HEK293T (cell line): ENCODE measurements around the gene FBXO17.

Source experiments
- CTCF ChIA-PET: fragments of 350-600 bp; formaldehyde crosslinking; extraction: SDS; loops from one replicate; lab custom pipeline; 2021; ENCODE audit warnings: antibody characterized with exemption, inconsistent platforms; lab: Yijun Ruan, JAX
- POLR2A ChIA-PET: fragments of 350-600 bp; formaldehyde crosslinking; extraction: SDS; loops from one replicate; lab custom pipeline; 2020; ENCODE audit warnings: antibody characterized with exemption, inconsistent platforms; lab: Yijun Ruan, JAX
- DNase-seq: peaks from one replicate; pipeline ENCODE4 v3.0.0; 2012; ENCODE audit warnings: mixed read lengths; ENCODE audit errors: extremely low spot score
- ARNT ChIP-seq: fragments of 450-650 bp; IDR thresholded peaks from 2 replicates; pipeline ENCODE4 v1.6.1; 2017; ENCODE audit warnings: mild to moderate bottlenecking
- BHLHE40 ChIP-seq: fragments of 450-650 bp; IDR thresholded peaks from 2 replicates; pipeline ENCODE4 v1.6.1; 2016; ENCODE audit warnings: mild to moderate bottlenecking, moderate library complexity, borderline replicate concordance
- CTBP1 ChIP-seq: fragments of 450-650 bp; IDR thresholded peaks from 2 replicates; pipeline ENCODE4 v1.6.1; 2016; ENCODE audit warnings: borderline replicate concordance
- ELF4 ChIP-seq: fragments of 450-650 bp; IDR thresholded peaks from 2 replicates; pipeline ENCODE4 v1.6.1; 2017; ENCODE audit warnings: antibody characterized with exemption
- FOXA1 ChIP-seq: fragments of 450-650 bp; IDR thresholded peaks from 2 replicates; pipeline ENCODE4 v1.6.1; 2016; ENCODE audit warnings: mild to moderate bottlenecking
- FOXK2 ChIP-seq: fragments of 450-650 bp; IDR thresholded peaks from 2 replicates; pipeline ENCODE4 v1.6.1; 2016; ENCODE audit warnings: mild to moderate bottlenecking
- FOXM1 ChIP-seq: fragments of 450-650 bp; IDR thresholded peaks from 2 replicates; pipeline ENCODE4 v1.6.1; 2017; ENCODE audit warnings: mild to moderate bottlenecking, borderline replicate concordance
- HDGF ChIP-seq: fragments of 450-650 bp; IDR thresholded peaks from 2 replicates; pipeline ENCODE4 v1.6.1; 2017; ENCODE audit warnings: antibody characterized with exemption, borderline replicate concordance
- L3MBTL2 ChIP-seq: fragments of 450-650 bp; conservative IDR thresholded peaks from 2 replicates; pipeline ENCODE4 v1.6.1; 2016; ENCODE audit warnings: mild to moderate bottlenecking
- LEF1 ChIP-seq: fragments of 450-650 bp; IDR thresholded peaks from 2 replicates; pipeline ENCODE4 v1.6.1; 2017; ENCODE audit warnings: mild to moderate bottlenecking, borderline replicate concordance
- NFRKB ChIP-seq: fragments of 450-650 bp; IDR thresholded peaks from 2 replicates; pipeline ENCODE4 v1.6.1; 2016; ENCODE audit warnings: mild to moderate bottlenecking, moderate library complexity
- SP1 ChIP-seq: fragments of 450-650 bp; IDR thresholded peaks from 2 replicates; pipeline ENCODE4 v1.6.1; 2017
- SUZ12 ChIP-seq: fragments of 450-650 bp; IDR thresholded peaks from 2 replicates; pipeline ENCODE4 v1.6.1; 2016; ENCODE audit warnings: mild to moderate bottlenecking
- TARDBP ChIP-seq: fragments of 450-650 bp; IDR thresholded peaks from 2 replicates; pipeline ENCODE4 v1.6.1; 2016
- ZNF384 ChIP-seq: fragments of 450-650 bp; IDR thresholded peaks from 2 replicates; pipeline ENCODE4 v1.6.1; 2016
- TF ChIP-seq, protein P1 (sequence below): fragments of 450-650 bp; IDR thresholded peaks from 2 replicates; pipeline ENCODE4 v1.6.1; 2016

Gene FBXO17

DNA sequence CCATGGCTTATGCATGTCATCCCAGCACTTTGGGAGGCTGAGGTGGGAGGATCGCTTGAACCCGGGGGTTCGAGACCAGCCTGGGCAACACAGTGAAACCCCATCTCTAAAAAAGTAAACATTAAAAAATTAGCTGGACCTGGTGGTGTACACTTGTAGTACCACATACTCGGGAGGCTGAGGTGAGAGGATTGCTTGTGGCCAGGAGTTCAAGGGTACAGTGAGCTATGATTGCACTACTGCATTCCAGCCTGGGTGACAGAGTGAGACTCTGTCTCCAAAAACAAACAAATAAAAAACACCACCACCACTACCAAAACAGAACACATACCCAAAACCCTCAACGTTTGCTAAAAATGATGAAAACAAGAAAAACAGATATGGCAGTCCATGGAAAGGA lies 15.9 kb downstream of the FBXO17 start:
- no peak for DNase-seq
- ChIA-PET POLR2A (interaction anchor here (0.8 to 1.1 kb wide), 2 partner anchors 16 to 71 kb away, joined by 3 to 4 read pairs; partner anchors contain the start of gene FBXO17), CTCF (no interaction called here)
- TF ChIP-seq, protein P1, sequence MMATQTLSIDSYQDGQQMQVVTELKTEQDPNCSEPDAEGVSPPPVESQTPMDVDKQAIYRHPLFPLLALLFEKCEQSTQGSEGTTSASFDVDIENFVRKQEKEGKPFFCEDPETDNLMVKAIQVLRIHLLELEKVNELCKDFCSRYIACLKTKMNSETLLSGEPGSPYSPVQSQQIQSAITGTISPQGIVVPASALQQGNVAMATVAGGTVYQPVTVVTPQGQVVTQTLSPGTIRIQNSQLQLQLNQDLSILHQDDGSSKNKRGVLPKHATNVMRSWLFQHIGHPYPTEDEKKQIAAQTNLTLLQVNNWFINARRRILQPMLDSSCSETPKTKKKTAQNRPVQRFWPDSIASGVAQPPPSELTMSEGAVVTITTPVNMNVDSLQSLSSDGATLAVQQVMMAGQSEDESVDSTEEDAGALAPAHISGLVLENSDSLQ: no peak
- TF ChIP-seq ARNT (no peak), LEF1 (no peak), FOXA1 (no peak), CTBP1 (no peak), ZNF384 (no peak), L3MBTL2 (no peak), ELF4 (no peak)

DNA sequence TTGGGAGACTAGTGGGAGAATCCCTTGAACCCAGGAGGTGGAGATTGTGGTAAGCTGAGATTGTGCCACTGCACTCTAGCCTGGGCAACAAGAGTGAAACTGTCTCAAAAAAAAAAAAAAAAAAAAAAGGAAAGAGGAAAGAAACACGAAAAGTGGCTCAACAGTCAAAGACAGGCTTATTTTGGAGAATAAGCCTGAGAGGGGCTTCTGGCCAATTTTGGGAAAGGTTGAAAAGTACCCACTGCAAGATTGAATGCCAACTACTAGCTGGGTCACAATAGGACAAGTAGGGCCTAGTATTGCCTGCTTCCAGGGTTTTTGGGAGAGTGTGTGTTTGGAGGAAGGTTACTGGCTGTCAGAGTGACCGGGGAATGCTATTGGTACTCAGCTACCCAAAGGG lies 17.2 kb downstream of the FBXO17 start:
- ChIA-PET POLR2A (no interaction called here), CTCF (no interaction called here)
- no peak for TF ChIP-seq FOXA1
- no peak for TF ChIP-seq SUZ12
- no peak for TF ChIP-seq NFRKB
- TF ChIP-seq TARDBP: no peak
- no peak for TF ChIP-seq FOXK2
- no peak for TF ChIP-seq L3MBTL2
- TF ChIP-seq, protein P1: no peak
- no peak for TF ChIP-seq ZNF384
- TF ChIP-seq LEF1: no peak
- TF ChIP-seq HDGF: no peak
- no peak for TF ChIP-seq ARNT
- TF ChIP-seq SP1: no peak
- TF ChIP-seq BHLHE40: no peak
- TF ChIP-seq FOXM1: no peak
- TF ChIP-seq CTBP1: no peak
- TF ChIP-seq ELF4: no peak
- no peak for DNase-seq

DNA sequence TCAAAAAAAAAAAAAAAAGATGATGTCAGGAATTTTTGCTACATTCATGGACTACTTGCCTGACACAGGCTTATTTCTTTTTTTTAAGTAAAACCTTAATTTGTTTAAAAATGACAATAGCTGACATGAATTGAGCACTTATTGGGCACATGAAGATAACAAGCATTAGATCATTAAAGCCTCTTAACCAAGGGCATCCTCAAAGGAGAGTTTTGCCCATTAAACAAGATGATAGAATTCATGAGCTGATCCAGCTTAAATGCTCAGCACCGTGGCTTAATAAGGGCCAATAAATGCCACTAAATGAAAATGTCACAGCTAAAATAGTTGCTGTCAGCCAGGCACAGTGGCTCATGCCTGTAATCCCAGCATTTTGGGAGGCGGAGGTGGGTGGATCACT lies 19.3 kb downstream of the FBXO17 start:
- ChIA-PET CTCF (interaction anchor here (0.6 kb wide), 1 partner anchor 89 kb away, joined by 3 read pairs; no protein-coding TSS in a partner anchor), POLR2A (no interaction called here)
- TF ChIP-seq L3MBTL2 (no peak), FOXA1 (no peak), ZNF384 (no peak), CTBP1 (no peak), BHLHE40 (no peak), LEF1 (no peak), SUZ12 (no peak), FOXK2 (no peak), SP1 (no peak)
- no peak for DNase-seq

DNA sequence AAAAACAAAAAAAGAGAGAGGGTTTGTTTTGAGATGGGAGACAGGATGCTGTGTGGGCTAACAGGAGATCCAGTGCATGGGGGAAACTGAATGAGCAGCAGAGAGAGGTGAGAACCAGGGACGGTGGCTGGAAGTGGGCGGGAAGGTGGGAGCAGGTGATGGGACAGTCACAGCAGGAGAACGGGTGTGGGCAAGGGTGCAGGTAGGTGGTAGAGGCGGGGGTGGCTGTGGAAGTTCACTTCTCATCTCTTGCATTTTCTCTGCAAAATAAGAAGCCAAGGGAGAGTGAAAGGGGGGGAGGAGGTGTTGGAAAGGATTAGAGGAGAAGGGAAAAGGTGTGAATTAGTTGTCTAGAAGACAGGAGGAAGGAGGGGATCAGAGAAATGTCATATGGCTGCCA lies 21.9 kb downstream of the FBXO17 start:
- POLR2A ChIA-PET: interaction anchor here (2.3 kb wide), 1 partner anchor 23 kb away, joined by 7 read pairs; the partner anchor contains the start of genes MRPS12 and SARS2

DNA sequence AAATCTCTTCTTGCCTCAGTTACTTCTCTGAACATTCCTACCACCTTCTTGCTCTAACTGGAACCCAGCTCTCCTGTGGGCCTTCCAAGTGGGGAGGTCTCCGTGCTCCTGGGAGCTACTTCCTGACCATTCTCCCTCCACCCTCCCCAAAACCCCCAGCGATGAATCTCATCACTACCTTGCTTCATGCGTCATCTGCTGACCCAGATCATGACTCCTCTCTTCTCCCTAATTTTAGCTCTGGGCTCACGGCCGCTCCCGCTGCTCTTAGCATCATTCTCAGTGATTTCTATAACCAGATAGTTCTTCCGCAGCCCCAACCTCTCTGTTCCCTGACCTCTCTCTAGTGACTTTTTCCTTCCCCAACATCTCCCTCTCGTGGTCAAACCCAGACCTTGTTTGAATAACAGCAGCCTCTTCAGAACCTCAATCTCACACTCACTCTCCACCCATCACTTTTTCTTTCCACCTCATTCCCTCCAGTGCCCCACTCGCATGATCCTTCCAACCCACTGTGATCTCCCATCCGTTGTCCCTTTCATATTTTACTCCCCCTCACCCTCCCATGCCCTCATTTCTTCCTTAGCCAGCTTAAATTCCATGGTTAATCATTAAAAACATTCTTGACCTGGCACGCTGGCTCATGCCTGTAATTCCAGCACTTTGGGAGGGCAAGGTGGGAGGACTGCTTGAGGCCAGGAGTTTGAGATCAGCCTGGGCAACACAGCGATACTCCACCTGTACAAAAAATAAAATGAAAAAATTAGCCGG lies 23.0 kb downstream of the FBXO17 start:
- ChIA-PET CTCF (no interaction called here), POLR2A (interaction anchor here (2.3 kb wide), 1 partner anchor 22 kb away, joined by 7 read pairs; the partner anchor contains the start of genes MRPS12 and SARS2)
- no peak for DNase-seq
- TF ChIP-seq FOXK2 (no peak), ARNT (no peak), NFRKB (no peak), FOXM1 (no peak), HDGF (no peak), TARDBP (no peak), BHLHE40 (no peak), FOXA1 (no peak), CTBP1 (no peak), L3MBTL2 (no peak), ZNF384 (no peak), ELF4 (no peak), SUZ12 (no peak), LEF1 (no peak)
- TF ChIP-seq, protein P1: no peak

More for the DNA sequence above, 21.9 kb downstream of the FBXO17 start:
- no peak for DNase-seq
- CTCF ChIA-PET: no interaction called here
- TF ChIP-seq FOXA1: no peak
- no peak for TF ChIP-seq BHLHE40
- no peak for TF ChIP-seq LEF1
- no peak for TF ChIP-seq ZNF384
- no peak for TF ChIP-seq NFRKB
- TF ChIP-seq ELF4: no peak
- no peak for TF ChIP-seq L3MBTL2
- TF ChIP-seq FOXK2: no peak
- no peak for TF ChIP-seq TARDBP
- no peak for TF ChIP-seq SUZ12
- TF ChIP-seq ARNT: no peak
- no peak for TF ChIP-seq HDGF
- TF ChIP-seq FOXM1: no peak
- TF ChIP-seq SP1: no peak
- TF ChIP-seq, protein P1: no peak
- no peak for TF ChIP-seq CTBP1
